GM12873 (cell line): Measurements from ENCODE around the gene ARL5A.

Experiments
- CTCF ChIP-seq: IDR thresholded peaks from 2 replicates; pipeline ENCODE4 v1.5.1; 2012; ENCODE audit warnings: low read depth, mild to moderate bottlenecking, moderate library complexity, low read length, control low read depth; ENCODE audit not compliant: insufficient read depth; ENCODE audit errors: missing control alignments

Gene ARL5A

DNA sequence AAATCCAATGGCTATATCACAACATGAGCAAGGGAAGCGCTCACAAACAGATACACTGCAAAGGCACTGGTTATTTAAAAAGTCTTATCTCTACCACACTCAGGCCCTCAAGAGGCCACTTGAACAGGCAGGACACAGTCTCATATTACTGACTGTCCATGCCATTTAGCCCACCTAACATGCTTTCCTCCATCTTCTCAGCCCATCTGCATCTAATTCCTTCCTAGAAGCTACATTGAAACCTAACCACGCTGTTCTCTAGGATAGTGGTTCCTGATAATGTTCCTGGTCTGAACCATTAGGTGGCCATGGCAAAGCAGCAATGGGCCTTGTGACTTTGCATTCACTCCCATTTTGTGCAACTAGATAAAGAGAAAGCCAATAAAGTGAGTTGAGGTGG is 71.4 kb downstream of the ARL5A start:
- TF ChIP-seq CTCF: no peak

DNA sequence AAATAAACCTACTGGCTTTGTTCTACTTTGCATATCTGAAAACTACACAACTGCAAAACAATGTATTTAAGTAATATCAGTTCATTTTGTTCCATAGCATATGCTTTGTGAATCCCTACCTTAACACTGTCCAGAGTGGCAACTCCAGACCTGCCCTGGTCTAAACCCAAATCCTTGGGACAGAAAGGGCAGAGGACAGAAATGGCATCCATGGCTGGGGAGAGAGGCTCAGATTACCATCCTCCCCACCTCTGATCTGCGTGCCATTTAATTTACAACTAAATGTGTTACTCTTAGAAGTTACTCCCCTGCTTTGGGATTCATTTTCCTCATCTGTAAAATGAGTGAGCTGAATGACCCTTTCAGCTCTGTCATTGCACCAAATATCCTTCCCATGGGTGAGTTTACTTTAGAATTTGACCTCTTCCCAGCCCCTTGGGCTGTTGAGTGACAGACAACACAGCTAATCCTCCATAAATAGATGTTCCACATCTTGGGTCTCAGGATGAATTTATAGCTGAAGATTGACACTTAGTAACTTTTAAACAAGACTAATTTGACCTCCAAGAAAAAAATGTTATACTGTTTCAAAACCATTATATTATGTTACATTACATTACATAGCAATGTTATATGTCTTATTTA is 73.8 kb downstream of the ARL5A start:
- TF ChIP-seq CTCF: no peak

- TF ChIP-seq CTCF: no peak
Measured at GRCh38 chr2:151753540-151753939, 74.7 kb downstream of the ARL5A start.
